K562 (cell line): ENCODE results near the gene GATA5.

ENCODE experiments used
- CEBPB ChIP-seq: fragments of 450-650 bp; IDR thresholded peaks from 2 replicates; pipeline ENCODE4 v1.6.1; 2016; ENCODE audit warnings: missing genetic modification characterization, missing compliant biosample characterization
- CEBPG ChIP-seq, 3 experiments: fragments of 200-800 bp in 1 of 3; sonication (Bioruptor generic) in 1 of 3; sonication (generic) in 1 of 3; formaldehyde crosslinking in 1 of 3; IDR thresholded peaks in 2 of 3; conservative IDR thresholded peaks in 1 of 3; 2 replicates each; pipeline versions ENCODE4 v1.6.1 to v1.8.0; 2016 to 2022; ENCODE audit warnings: missing compliant biosample characterization in 2 of 3, missing genetic modification characterization in 2 of 3, mild to moderate bottlenecking in 1 of 3, missing genetic modification reagents in 1 of 3
- MCM7 ChIP-seq, 2 experiments: fragments of 450-650 bp; IDR thresholded peaks; 2 replicates each; pipeline ENCODE4 v1.6.1; 2016 to 2018
- POLR2A ChIP-seq: fragments of 450-650 bp; conservative IDR thresholded peaks from 2 replicates; pipeline ENCODE4 v1.6.1; 2016
- RFX5 ChIP-seq: IDR thresholded peaks from 2 replicates; pipeline ENCODE4 v1.6.1; 2011; ENCODE audit warnings: low read depth, mild to moderate bottlenecking, improper control_type of control experiment, low read length
- SMARCC2 ChIP-seq: fragments of 450-650 bp; IDR thresholded peaks from 2 replicates; pipeline ENCODE4 v1.6.1; 2017; ENCODE audit warnings: antibody characterized with exemption, moderate library complexity, mild to moderate bottlenecking, low read depth
- ZBTB17 ChIP-seq: fragments of 450-650 bp; formaldehyde crosslinking; IDR thresholded peaks from 2 replicates; pipeline ENCODE4 v1.4.0; 2020; ENCODE audit warnings: mild to moderate bottlenecking
- ZKSCAN1 ChIP-seq: fragments of 150-350 bp; IDR thresholded peaks from 2 replicates; pipeline ENCODE4 v1.6.1; 2016; ENCODE audit warnings: low read depth, low read length
- ZNF121 ChIP-seq: sonication (generic); formaldehyde crosslinking; conservative IDR thresholded peaks from 2 replicates; pipeline ENCODE4 v1.8.0; 2022; ENCODE audit warnings: missing genetic modification reagents
- ZNF668 ChIP-seq: fragments of 250-450 bp; sonication (Bioruptor Pico); IDR thresholded peaks from 2 replicates; pipeline ENCODE4 v1.8.0; 2022; ENCODE audit warnings: mild to moderate bottlenecking, inconsistent platforms
- TF ChIP-seq, protein P1 (sequence below), 2 experiments: IDR thresholded peaks; 2 replicates each; pipeline ENCODE4 v1.6.1; 2011; ENCODE audit warnings: borderline replicate concordance in 1 of 2, control low read depth in 1 of 2, low read depth in 1 of 2, low read length in 1 of 2, mild to moderate bottlenecking in 1 of 2, mixed read lengths in 1 of 2, moderate library complexity in 1 of 2; ENCODE audit not compliant: insufficient read depth in 1 of 2, insufficient read length in 1 of 2, poor library complexity in 1 of 2, severe bottlenecking in 1 of 2; ENCODE audit errors: extremely low read depth in 1 of 2

- TF ChIP-seq MCM7 (IDR thresholded peaks at IDR 0.05) = no peak
- TF ChIP-seq POLR2A = no peak
- TF ChIP-seq, protein P1, sequence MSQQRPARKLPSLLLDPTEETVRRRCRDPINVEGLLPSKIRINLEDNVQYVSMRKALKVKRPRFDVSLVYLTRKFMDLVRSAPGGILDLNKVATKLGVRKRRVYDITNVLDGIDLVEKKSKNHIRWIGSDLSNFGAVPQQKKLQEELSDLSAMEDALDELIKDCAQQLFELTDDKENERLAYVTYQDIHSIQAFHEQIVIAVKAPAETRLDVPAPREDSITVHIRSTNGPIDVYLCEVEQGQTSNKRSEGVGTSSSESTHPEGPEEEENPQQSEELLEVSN (IDR thresholded peaks at IDR 0.05; ENCODE audit: borderline replicate concordance in 1 of 2, extremely low read depth in 1 of 2, insufficient read depth in 1 of 2, insufficient read length in 1 of 2, low read depth in 1 of 2, low read length in 1 of 2, poor library complexity in 1 of 2, severe bottlenecking in 1 of 2) = no peak
- TF ChIP-seq ZNF668 = no peak
- no peak for TF ChIP-seq RFX5
- TF ChIP-seq SMARCC2 = no peak
- no peak for TF ChIP-seq CEBPB
- TF ChIP-seq ZKSCAN1 = no peak
- no peak for TF ChIP-seq CEBPG (CRISPR knock-in tag; IDR thresholded peaks at IDR 0.05)
- TF ChIP-seq CEBPG (tag; conservative IDR thresholded peaks at IDR 0.05 in 1 of 2, IDR thresholded peaks at IDR 0.05 in 1 of 2) = no peak
- no peak for TF ChIP-seq ZBTB17 (CRISPR knock-in tag)
- TF ChIP-seq ZNF121 = no peak
Measured at GRCh38 chr20:62464425-62464770, 11.4 kb downstream of the GATA5 start.
